Mucosa of gallbladder (tissue), 1 donor: ENCODE results near the gene SLC13A3. TPM values are rescaled to one million over a fixed set of nuclear protein-coding genes. Genes with fewer than 3 reads are reported as not detected.

ENCODE experiments used
- DNase-seq: peaks from one replicate; pipeline ENCODE4 v3.0.0-alpha.2; 2020; ENCODE audit warnings: low spot score
- total RNA-seq: library from RNA; stranded (reverse); gene quantifications from one replicate; pipeline ENCODE4 v1.2.1, GENCODE V29; 2021
- donor health status: DM: no; HTN: no; CAD: no.

Gene SLC13A3
- total RNA-seq, 1 donor from 2014 or later, result 1.5 TPM

DNA sequence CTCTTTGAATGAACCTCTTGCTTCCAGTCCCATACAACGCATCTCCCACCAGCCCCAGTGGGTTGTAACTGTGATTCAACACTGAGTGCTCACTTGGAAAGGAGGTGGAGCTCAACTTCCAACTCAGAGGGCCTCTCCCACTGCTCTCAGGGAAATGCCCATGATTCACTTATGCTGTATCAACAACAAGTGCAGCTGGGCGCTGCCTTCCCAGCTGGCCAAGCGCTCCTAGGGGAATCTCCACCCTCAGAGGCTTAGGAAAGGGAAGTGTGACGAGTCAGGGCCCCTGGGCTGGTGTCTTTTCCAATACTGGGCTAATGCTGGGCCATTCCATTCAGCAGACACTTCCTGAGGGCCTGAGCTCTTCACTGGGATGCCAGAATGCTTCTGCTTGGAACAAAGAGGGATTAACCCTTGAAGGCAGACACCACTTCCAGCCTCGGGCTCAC, 92.7 kb downstream of the SLC13A3 start:
- DNase-seq, result no peak

DNA sequence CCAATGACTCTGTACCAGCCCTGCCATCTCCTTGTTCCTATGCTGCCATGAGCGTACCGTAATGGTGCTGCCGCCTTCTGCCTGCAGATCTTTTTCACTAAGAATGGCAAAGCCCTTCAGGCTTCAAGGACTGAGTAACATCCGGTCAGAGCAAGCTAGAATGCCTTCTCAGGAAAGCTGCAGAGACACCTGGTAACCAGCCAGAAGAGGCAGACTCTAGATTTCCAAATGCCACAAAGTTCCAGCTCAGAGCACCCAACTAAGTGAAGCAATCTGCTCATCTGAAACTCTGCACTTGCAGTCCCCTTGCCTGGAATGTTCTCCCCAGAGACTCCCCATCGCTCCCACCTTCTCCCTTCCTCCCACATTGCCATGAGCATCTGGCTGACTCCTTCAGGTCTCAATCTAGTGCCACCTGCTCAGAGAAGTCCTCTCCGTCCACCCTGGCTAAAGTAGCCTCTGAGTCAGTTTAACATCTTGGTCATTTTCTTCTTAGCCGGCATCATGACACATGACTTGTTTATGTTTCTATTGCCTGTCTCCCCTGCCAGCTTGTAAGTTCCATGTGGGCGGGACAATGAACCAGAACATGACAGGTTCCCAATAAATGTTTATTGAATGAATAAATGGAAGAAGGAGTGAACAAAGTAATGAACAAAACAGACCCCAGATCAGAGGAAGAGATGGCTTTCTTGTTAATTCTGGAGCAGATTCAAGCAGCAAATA, 93.9 kb downstream of the SLC13A3 start:
- DNase-seq, result no peak

DNA sequence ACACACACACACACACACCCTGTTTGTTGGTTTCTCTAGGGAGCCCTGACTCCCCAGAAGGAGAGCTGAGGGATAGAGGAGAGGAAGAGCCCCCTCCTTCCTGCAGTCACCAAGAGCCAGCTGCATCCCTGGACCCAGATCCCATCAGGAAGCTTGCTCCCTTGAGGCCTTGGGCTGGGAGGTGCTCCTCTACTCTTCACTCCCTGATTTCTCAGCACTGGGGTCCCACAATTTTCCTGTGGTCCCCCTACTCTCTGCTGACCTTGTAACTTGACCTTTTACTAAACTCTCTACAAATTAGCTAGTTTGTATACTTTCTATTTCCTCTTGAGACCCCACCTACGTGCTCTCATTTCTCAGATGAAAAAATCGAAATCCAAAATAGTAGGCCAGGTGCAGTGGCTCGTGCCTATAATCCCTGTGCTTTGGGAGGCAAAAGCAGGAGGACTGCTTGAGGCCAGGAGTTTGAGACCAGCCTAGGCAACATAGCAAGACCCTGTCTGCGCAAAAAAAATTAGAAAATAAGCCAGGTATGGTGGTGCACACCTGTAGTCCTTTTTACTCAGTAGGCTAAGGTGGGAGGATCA, 95.8 kb downstream of the SLC13A3 start:
- no peak for DNase-seq

DNA sequence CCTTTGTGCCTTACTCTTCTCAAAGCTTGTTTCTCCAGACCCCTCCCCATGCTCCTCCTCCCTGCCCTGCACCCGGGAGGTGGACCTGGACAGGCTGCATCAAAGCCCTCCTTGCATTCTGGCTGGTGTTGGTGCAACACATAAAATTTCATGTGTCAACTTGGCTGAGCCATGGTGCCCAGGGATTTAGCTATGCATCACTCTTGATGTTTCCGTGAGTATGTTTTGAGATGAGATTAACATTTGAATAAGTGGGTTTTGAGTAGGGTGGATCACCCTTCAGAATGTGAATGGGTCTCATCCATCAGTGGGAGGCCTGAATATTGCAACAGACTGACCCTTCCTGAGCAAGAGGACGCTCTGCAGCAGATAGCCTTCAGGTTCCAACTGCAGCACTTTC, 96.4 kb downstream of the SLC13A3 start:
- DNase-seq, result no peak

DNA sequence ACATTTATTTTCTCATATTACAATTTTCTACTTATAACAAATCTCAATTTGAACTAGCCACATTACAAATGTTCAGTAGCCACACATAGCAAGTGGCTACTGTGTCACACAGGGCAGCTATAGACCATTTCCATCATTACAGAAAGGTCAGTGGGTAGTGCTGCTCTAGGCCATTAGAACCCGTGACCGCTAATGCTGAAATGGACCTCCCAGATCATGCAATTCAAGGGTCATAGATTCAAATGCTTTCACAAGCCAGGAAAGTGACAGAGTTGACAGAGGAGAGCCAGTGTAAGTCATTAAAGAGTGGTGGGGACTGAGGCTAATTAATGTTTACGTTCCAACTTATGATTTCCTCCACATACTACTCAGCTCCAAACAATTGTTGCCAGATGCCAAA, 97.3 kb downstream of the SLC13A3 start:
- DNase-seq, result no peak

DNA sequence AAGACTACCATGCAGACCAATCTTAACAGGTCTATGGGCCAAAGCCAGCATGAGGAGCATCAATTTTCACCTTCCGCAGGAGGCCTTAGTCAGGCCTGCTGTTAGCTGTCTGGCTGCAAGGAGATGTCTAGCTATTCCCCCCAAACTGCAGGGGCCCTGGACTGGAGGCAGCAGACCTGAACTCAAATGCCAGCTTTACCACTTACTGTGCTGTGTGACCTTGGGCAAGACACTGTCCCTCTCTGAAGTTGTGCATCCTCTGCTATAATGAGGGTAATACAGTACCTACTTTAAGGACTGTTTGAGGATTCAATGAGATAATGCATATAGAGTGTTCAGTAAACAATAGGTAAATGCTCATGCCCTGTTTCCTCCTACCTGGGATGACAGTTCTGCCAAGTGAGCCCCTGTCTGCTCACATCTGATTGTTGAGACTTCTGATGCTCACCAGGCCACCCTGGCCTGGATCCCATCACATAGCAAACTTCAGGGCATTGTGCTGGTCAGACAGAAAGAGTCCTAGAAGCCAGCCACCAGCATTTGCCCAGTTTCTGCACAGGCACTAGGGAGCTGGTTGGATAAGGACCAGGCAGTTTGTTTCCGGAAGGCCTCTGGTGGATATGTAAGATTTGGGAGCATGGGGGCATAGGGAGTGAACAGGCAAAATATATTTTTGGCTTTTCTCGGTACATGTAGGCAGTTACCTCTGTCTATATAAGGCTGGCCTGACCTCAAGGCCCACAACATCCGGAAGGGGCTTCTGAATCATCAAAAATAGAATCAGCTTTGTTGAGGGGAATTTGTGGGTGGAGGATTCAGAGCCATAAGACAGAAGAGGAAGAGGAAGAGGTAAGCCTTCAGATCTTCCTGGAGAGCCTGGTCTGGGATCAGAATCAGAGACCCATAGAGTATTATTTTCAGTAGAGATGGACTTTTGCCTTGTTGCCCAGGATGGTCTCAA, 98.5 kb downstream of the SLC13A3 start:
- no peak for DNase-seq

DNA sequence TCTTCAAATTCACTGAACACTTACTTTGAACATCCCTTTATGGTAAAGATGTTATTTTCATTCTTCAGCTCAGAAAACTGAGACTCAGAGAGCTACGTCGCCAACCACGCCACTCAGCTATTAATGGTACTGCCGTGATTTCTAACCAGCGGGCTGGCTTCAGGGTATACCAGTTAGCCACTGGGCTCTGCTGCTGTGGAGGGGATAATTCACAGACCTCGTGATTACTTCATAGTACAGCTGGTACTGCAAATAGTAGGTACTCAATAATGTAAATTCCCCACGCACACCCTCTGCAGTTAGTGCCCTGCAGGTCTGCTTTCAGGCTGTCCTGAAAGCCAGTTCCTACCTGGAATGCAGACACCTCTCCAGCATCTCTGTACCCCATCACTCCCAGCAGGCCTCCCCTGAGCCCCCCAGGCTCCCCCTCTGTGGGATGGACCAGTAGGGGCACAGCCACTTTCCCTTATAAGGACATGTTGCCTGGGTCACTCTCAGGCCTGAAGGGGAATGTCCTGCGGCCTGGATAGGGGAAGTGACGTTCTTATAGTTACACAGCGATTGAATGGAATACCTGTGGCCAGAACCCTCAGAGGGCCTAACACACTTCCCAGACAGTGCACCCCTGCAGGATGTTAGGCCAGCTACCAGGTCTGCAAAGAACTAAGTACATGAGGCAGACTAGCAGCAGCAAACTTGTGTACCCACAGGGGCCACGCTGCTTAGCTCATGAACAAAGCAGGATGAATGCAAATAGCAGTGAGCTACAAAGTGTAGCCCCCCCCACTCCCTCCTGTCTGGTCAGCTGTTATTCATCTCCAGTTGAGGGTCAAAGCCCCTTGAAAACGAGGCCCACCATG, 99.5 kb downstream of the SLC13A3 start:
- no peak for DNase-seq

DNA sequence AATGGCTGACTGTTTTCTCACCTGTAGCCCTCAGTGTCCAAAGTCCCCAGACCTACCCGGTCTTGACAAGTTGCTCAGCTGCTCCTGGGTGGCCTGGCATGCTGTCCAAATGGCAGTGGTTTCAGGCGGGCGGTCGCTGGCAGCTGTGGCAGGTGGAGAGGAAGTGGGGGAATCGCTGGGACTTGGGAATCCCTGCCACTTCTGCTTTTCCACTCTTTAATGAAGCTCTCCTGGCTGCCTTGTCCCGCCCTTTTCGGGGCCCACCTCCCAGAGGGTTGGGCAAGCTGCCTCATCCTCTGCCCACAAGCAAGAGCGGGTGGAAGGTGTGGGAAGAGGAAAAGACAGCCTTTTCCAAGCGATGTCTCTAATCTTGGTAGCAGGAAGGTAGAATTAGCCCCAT, 100.8 kb downstream of the SLC13A3 start, which contains the start of gene OCSTAMP:
Gene OCSTAMP (minus strand): TSS at position 194 of the 400 bp plus-strand sequence. CDS start 94 bp downstream, at position 100.
- DNase-seq, result no peak

DNA sequence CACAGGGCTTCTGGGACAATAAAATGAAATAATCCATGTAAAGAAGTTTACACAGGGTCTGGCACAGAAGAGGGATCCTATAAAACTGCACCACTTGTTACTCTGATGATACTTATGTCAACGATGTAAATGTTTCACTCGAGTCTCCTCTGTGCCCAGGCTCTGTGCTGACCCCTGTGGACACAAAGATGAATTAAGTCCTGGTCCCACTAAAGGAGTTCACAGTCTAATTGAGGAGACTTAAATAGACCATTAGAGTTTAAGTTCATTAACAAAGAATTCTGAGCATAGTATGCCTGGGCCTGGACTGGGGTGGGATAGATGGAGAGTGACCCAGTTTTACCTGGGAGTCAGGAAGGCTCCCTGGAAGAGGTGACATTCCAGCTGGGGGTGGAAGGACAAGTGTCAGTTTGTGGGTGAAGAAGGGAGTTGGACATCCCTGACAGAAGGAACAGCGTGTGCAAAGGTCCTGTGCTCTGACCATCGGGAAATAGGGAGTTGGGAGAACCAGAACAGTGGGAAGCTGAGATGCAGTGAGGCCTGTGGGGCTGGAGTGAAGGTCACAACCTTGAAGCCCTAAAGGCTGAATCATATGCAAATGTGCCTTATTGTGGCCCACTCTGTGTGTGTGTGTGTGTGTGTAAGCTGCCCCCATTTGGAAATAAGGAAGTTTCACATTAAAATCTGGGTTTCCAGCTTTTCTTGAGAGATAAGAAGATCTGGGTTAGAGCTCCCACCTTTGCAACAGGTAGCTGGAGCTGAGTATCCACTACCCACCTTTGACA, 101.9 kb downstream of the SLC13A3 start:
- DNase-seq, result no peak

DNA sequence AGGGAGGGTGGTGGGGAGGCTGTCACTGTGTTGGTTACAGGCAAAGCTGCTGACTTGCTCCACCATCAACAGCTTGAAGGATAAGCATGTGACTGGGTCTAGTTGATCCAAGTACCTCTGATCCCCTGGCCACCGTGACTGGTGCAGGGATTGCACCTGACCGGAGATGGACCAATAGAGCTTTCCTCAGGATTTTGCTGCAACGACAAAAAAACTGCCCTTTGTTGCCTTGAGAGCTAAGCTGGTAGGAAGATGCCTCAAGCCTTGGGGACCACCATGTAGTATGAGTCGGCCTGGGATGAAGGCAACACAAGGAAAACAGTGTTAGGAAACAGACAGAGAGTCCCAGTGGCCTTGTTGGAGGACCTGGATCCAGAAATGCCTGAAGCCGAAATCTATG, 102.6 kb downstream of the SLC13A3 start:
- no peak for DNase-seq

DNA sequence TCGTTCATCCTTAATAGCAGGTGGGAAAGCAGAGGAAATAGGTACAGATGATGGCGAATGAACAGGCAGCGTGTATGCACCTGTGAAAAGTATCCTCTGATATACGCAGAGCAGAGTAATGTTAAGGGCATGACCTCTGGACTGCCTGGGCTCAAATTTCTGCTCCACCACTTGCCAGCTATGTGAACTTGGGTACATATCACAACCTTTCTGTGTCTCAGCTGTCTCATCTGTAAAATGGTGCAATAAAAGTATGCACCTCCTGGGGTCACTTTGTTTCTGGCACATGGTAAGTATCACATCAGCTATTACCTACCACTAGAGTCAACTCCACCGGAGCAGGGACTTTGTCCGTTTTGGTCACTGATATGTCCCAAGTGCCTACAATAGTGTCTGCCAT, 103.3 kb downstream of the SLC13A3 start:
- DNase-seq, result no peak

DNA sequence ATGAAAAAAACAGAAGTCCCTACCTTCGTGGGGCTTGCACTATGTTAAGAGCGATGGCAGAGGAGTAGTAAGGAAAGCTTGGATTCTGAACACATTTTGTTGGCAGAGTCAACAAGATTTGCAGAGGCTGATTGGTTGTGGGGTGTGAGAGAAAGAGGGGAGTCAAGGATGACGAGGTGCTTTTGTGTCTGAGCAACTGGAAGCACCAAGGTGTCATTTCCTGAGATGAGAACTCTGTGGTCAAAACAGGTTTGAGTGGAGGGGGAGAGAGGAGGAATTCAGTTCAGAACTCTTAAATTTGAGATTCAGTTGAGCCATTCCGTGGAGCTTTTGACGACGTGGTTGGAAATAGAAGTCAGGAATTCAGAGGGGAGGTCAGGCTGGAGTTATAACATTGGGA, 104.3 kb downstream of the SLC13A3 start:
- no peak for DNase-seq

DNA sequence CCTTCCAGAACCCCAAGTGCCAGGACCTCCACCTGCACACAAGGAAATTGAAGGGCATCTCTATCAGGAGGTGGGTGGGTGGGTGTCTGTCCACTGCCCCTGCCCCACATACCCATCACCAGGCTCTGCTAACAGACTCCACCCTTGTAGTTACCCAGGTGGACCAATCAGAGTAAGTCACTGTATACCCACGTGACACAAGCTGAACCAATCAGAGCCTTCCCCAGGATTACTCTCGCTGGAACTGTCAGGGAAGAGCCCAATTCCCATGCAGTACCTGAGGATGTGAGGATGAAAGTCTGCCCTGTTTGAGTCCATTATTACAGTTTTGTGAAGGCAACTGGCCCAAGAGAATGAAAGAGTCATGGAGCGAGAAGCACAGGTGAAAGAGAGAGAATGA, 105.0 kb downstream of the SLC13A3 start:
- DNase-seq, result no peak

DNA sequence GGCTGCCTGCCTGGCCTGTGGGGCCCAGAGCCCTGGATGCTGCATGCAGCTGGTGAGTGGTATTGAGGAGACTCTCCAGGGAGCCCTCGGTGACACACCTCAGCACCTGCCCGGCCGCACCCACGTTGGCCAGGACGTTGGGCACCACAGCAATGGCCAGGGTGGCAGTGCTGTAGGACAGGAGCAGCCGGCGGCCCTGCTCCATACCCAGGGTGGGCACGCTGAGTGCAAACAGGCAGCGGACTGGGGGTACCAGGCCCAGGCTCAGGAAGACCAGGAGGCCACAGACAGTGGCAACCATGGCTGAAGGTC, 105.5 kb downstream of the SLC13A3 start:
- no peak for DNase-seq

DNA sequence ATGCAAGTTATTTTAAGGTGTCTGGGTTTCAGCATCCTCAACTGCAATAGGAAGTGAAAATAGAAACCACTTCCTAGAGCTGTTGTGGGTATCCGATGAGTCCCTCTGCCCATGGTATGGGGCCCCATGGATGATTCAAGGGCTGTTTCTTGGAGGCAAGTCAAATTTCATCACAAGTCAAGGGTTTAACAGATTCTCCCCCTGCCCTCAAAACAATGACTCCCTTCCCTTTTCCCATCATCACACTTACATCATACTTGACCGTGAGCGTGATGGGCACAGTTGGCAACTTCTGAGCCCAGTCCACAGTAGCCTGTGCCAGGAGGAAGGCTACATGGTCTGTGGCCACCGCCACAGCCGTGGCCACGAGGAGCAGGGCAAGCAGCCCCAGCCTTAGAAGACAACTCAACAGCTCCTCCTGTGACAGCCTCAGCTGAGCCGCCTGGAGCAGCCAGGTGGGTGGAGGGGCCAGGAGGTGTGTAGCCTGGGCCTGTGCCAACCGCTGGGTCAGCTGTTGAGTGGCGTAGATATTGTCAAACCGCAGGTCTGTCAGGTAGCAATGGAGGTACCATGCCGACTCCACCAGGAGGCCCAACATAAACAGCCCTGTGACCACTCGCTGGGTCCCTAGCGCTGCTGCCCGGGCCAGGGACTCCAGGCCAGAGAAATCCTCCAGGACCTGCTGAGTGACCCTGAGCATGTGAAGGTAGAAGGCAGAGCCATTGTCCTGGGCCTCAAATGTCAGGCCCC, 106.0 kb downstream of the SLC13A3 start:
- DNase-seq, result no peak

DNA sequence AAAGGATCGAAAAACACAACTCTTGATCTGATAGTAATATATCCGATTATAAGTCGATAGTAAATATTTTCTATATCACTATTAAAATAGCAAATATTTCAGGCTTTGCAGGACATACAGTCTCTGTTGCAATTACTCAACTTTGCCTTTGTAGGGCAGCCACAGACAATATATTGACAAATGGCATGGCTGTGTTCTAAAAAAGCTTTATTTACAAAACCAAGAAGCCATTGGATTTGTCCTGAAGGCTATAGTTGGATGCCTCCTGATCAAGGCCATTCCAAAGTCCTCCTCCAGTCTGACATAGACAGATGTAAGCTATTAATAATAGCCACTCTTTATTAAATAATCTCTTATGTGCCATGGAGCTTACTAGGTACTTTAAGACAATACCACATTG, 106.7 kb downstream of the SLC13A3 start:
- no peak for DNase-seq

DNA sequence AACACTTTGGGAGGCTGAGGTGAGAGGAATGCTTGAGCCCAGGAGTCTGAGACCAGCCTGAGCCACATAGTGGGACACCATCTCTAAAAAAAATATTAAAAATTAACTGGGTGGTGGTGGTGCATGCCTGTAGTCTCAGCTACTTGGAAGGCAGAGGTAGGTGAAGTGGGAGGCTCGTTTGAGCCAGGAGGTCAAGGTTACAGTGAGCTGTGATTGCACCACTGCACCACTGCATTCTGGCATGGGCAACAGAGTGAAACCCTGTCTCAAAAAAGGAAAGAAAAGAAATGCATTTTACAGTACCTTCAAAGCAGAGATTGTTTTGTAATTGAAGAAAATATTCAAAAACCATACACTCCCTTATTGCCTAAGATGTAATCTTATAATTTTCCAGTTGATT, 107.3 kb downstream of the SLC13A3 start:
- no peak for DNase-seq

DNA sequence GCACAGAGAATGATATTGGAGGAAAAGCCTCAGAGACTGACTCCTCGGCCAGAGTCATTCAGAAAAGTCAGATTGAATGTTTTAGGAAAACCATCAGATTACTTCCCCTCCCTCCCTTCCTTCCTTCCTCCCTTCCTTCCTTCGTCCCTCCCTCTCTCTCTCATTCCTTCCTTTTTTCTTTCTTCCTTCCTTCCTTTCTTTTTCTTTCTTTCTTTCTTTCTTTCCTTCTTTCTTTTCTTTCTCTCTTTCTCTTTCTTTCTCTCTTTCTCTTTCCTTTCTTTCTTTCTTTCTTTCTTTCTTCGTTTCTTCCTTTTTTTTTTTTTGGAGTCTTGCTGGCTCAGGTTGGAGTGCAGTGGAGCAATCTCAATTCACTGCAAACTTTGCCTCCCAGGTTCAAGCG, 108.2 kb downstream of the SLC13A3 start:
- DNase-seq, result no peak

DNA sequence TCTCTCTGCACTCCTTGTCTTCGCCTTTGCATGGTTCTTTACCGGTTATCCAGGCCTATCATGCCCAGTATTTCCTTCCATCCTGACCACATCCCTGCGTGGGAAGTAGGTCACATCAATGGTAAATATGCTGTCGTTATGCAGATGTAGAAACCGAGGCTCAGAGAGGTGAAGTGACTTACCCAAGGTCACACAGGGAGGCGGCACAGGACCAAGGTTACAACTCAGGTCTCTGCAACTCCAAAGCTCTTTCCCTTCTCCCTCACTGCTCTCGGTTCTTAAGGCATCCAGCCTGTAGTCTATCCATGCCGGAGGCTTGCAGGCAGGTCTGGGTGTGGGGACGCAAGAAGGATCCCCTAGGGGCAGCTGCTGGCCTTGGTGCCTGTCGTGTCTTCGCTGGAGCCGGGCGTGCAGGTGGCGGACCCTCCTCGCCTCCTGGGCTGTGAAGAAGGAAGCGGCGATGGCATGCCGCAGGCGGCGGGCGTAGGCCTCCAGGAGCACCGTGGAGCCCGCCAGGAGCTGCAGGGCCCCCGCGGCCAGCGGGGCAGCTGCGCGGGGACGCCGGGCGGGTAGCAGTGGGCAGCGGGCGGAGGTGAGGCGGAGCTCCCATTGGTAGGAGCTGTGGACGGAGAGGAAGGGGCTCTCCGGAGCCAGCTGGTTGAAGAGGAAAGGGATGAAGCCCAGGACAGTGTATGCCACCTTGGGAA, 109.9 kb downstream of the SLC13A3 start:
- DNase-seq, result no peak
